NOMO-1 treated with dmso at 0.1 percent for 144 hours (cell line): ENCODE results near the gene FARSA.
"Not testable (repeated sequence)": the region's sequence is repeated elsewhere in the genome, so short reads cannot be mapped to it uniquely, and the experiment has no call there.

Experiments used
- DNase-seq: peaks from one replicate; lab custom pipeline; 2025; ENCODE audit not compliant: unreplicated experiment; lab: John Stamatoyannopoulos, UW

The FARSA gene

GRCh38 chr19:12891553-12892021 is 41.9 kb downstream of the FARSA start:
- no peak for DNase-seq

DNA sequence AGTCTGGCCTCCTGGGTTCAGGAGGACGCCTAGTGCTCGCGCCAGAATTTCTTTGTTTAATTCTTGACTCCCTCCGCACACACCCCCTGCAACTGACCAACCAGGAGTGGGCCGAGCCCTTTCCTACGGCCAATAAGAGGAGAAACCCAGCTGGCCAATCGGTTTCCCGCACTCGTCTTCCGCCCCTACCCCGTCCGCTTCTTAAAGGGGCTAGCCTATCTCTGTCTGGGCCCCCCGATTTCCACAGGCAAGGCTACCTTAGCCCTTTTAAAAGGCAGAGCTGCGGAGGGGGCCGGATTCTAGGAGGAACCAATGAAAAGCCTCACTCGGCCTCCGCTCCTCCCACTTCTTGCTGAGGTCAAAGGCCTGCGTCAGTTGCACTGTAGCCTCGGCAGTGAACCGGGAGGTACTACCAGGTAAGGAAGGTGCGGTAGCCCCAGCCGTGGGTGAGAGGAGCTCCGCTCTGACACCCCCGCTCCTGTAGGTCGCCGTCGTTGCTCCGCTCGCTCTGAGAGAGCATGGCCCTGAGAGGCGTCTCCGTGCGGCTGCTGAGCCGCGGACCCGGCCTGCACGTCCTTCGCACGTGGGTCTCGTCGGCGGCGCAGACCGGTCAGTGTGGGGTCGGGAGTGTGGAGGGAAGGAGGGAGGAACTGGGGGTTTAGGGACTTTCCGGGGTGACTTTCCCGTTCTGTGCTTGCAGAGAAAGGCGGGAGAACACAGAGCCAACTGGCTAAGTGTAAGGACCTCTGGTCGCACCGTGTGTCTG is 42.5 kb downstream of the FARSA start, which contains the start of gene GCDH:
TSS of gene GCDH (plus strand) at position 374 of the 766 bp plus-strand sequence. CDS start at position 519, 145 bp downstream.
- DNase-seq: peak; percentile 99

DNA sequence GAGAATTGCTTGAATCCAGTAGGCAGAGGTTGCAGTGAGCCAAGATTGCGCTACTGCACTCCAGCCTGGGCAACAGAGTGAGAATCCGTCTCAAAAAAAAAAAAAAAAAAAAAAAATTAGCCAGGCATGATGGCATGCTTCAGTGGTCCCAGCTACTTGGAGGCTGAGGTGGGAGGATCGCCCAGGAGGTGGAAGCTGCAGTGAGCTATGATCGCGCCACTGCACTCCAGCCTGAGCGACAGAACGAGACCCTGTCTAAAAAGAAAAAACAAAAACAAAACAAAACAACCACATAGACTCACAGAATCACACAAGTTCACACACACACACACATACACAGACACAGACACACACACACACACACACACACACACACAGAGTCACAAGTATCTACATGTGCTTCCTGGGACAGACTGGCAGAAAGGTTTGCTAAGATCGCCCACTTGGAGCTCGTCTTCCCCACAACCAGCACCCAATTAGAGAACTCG is 43.2 kb downstream of the FARSA start:
- not testable (repeated sequence) for DNase-seq

- DNase-seq: no peak
These were observed 45.4 kb downstream of the FARSA start for GRCh38 chr19:12888006-12888603.

- DNase-seq: no peak
These were observed 46.4 kb downstream of the FARSA start, which contains the start of gene KLF1 for GRCh38 chr19:12886969-12887747. KLF1 (minus strand) TSS chr19:12887201; CDS start chr19:12887140, 61 bp downstream.

GRCh38 chr19:12886651-12886968 is 46.9 kb downstream of the FARSA start:
- DNase-seq: no peak

GRCh38 chr19:12885749-12886650 is 47.5 kb downstream of the FARSA start:
- peak; percentile 49 for DNase-seq

DNA sequence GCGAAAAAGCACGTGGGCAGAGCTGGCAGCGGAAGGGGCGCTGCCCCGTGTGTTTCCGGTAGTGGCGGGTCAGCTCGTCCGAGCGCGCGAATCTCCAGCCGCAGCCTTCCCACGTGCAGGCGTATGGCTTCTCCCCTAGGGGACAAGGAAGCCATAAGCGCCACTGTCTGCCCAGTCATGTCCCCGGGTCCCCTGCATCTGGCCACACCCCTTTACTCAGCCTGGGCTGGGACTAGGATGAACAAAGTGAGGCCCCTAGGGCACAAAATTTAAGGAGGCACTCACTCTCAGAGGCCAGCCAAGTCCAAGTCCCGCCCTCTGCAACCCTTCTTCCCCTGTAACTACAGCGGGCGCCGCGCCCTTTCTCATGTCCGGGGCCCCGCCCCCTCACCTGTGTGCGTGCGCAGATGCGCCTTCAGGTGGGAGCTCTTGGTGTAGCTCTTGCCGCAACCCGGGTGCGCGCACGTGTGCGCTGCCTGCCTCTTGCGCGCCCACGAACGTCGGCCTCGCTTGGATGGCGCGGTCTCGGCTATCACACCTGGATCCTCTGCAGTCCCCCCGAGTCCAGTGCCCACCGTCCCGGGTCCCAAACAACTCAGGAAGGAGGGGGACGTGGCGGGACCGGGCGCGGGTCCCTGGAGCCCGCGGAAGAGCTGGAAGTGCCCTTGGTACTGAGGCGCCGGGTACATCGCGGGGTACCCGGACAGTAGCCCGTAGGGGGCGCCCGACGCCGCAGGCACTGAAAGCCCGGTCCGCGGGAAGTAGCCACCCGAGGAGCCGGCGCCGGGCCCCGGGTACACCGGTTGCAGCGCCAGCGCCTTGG is 48.4 kb downstream of the FARSA start:
- peak; percentile 49 for DNase-seq

GRCh38 chr19:12884627-12884925 is 48.9 kb downstream of the FARSA start:
- no peak for DNase-seq

DNA sequence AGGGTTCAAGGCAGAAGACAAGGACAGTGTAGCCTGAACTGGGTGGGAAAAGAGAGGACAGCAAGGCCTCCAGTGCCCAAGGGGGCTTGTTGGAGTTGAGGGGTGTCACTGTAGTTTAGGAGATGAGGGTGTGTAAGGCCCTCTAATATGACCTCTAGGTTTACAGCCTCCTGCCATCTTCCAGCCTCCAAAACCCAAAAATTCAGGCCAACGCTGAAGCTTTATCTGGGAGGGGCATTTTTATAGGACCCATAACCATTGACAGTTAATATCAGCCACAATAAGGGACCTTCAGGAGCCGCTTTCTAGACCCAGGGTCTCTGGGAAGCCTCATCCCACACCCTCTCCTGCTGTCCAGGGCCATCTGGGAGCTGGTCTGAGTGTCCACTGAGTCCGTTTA is 49.3 kb downstream of the FARSA start:
- no peak for DNase-seq

- no peak for DNase-seq
These were observed 50.9 kb downstream of the FARSA start for GRCh38 chr19:12882589-12882988.

GRCh38 chr19:12881172-12881808 is 52.2 kb downstream of the FARSA start, which contains the start of gene DNASE2:
DNASE2 (minus strand) TSS chr19:12881449; CDS start chr19:12881375, 74 bp downstream.
- DNase-seq: peak; percentile 93

GRCh38 chr19:12880551-12881171 is 52.9 kb downstream of the FARSA start:
- DNase-seq: peak; percentile 23

GRCh38 chr19:12875086-12875485 is 58.4 kb downstream of the FARSA start:
- DNase-seq: no peak

GRCh38 chr19:12873891-12874745 is 59.4 kb downstream of the FARSA start:
- DNase-seq: no peak

- DNase-seq: no peak
These were observed 60.3 kb downstream of the FARSA start for GRCh38 chr19:12872941-12873890.
